Mucosa of gallbladder (tissue), 1 donor: ENCODE data around the gene VCX2. TPM values are rescaled to one million over a fixed set of nuclear protein-coding genes. Genes with fewer than 3 reads are reported as not detected.
"Not testable (repeated sequence)": the region's sequence is repeated elsewhere in the genome, so short reads cannot be mapped to it uniquely, and the experiment has no call there.

ENCODE experiments used
- DNase-seq: peaks from one replicate; pipeline ENCODE4 v3.0.0-alpha.2; 2020; ENCODE audit warnings: low spot score
- total RNA-seq: library from RNA; stranded (reverse); gene quantifications from one replicate; pipeline ENCODE4 v1.2.1, GENCODE V29; 2021
- donor health status: DM: no; HTN: no; CAD: no.

The VCX2 gene
- not detected for total RNA-seq

- not testable (repeated sequence) for DNase-seq
Measured at GRCh38 chrX:8171169-8171568, at the start of gene VCX2. Gene VCX2 (minus strand): TSS chrX:8171267. CDS start chrX:8170643, 624 bp downstream.

GRCh38 chrX:8204943-8205342, 33.9 kb upstream of the VCX2 start:
- no peak for DNase-seq

GRCh38 chrX:8204169-8204935, 33.3 kb upstream of the VCX2 start:
- DNase-seq, result no peak

GRCh38 chrX:8201896-8202331, 30.8 kb upstream of the VCX2 start:
- no peak for DNase-seq

- no peak for DNase-seq
Measured at GRCh38 chrX:8196776-8197175, 25.7 kb upstream of the VCX2 start.

GRCh38 chrX:8194216-8194615, 23.1 kb upstream of the VCX2 start:
- DNase-seq, result no peak

- no peak for DNase-seq
Measured at GRCh38 chrX:8192276-8192675, 21.2 kb upstream of the VCX2 start.

- DNase-seq, result no peak
Measured at GRCh38 chrX:8191022-8191421, 20.0 kb upstream of the VCX2 start.

- DNase-seq, result no peak
Measured at GRCh38 chrX:8190341-8190830, 19.3 kb upstream of the VCX2 start.

GRCh38 chrX:8189096-8189830, 18.2 kb upstream of the VCX2 start:
- no peak for DNase-seq

GRCh38 chrX:8183346-8183745, 12.3 kb upstream of the VCX2 start:
- no peak for DNase-seq

GRCh38 chrX:8179656-8180055, 8.6 kb upstream of the VCX2 start:
- DNase-seq, result no peak

- DNase-seq, result not testable (repeated sequence)
Measured at GRCh38 chrX:8154011-8154410, 17.1 kb downstream of the VCX2 start.

GRCh38 chrX:8147226-8147625, 23.8 kb downstream of the VCX2 start:
- no peak for DNase-seq

- DNase-seq, result no peak
Measured at GRCh38 chrX:8144925-8145324, 26.1 kb downstream of the VCX2 start.

- DNase-seq, result no peak
Measured at GRCh38 chrX:8141896-8142295, 29.2 kb downstream of the VCX2 start.

- no peak for DNase-seq
Measured at GRCh38 chrX:8140986-8141744, 29.9 kb downstream of the VCX2 start.

- DNase-seq, result no peak
Measured at GRCh38 chrX:8139716-8140115, 31.4 kb downstream of the VCX2 start.

GRCh38 chrX:8138252-8138651, 32.8 kb downstream of the VCX2 start:
- no peak for DNase-seq

- no peak for DNase-seq
Measured at GRCh38 chrX:8126648-8127047, 44.4 kb downstream of the VCX2 start.

GRCh38 chrX:8126092-8126491, 45.0 kb downstream of the VCX2 start:
- no peak for DNase-seq

GRCh38 chrX:8125566-8125965, 45.5 kb downstream of the VCX2 start:
- DNase-seq, result no peak
